OCI-LY1 (cell line): ENCODE results near the gene G2E3.

ENCODE experiments used
- H2AFZ ChIP-seq: fragments of 200-600 bp; sonication (generic), shearing (Covaris generic); 2 replicates; pipeline ENCODE4 v1.6.0; 2014; ENCODE audit warnings: antibody characterized with exemption, mild to moderate bottlenecking, low read length
- H3F3A ChIP-seq: fragments of 200-600 bp; sonication (generic), shearing (Covaris generic); 2 replicates; pipeline ENCODE4 v1.6.0; 2014; ENCODE audit warnings: mild to moderate bottlenecking, antibody characterized with exemption, low read length, moderate library complexity; ENCODE audit not compliant: insufficient read depth
- H3K27ac ChIP-seq: fragments of 200-600 bp; sonication (generic); 2 replicates; pipeline ENCODE4 v1.5.1; 2014; ENCODE audit warnings: low read length, mixed run types, mild to moderate bottlenecking, low read depth; ENCODE audit not compliant: poor library complexity, severe bottlenecking
- H3K27me3 ChIP-seq: fragments of 200-600 bp; sonication (generic); 2 replicates; pipeline ENCODE4 v1.6.0; 2014; ENCODE audit warnings: antibody characterized with exemption, mild to moderate bottlenecking, low read length, moderate library complexity; ENCODE audit not compliant: insufficient read depth
- H3K36me3 ChIP-seq: fragments of 200-600 bp; sonication (generic); 2 replicates; pipeline ENCODE4 v1.6.1; 2014; ENCODE audit warnings: mild to moderate bottlenecking, antibody characterized with exemption, low read length, moderate library complexity, mixed read lengths; ENCODE audit not compliant: insufficient read depth
- H3K4me1 ChIP-seq: fragments of 200-600 bp; sonication (generic); 2 replicates; pipeline ENCODE4 v1.5.1; 2014; ENCODE audit warnings: mild to moderate bottlenecking, low read length, moderate library complexity; ENCODE audit not compliant: insufficient read depth, severe bottlenecking
- H3K4me2 ChIP-seq: fragments of 200-600 bp; sonication (generic), shearing (Covaris generic); 2 replicates; pipeline ENCODE4 v1.6.1; 2014; ENCODE audit warnings: low read length
- H3K4me3 ChIP-seq: fragments of 200-600 bp; sonication (generic); 2 replicates; pipeline ENCODE4 v1.5.1; 2014; ENCODE audit warnings: low read length, low read depth, mild to moderate bottlenecking, mixed read lengths; ENCODE audit not compliant: poor library complexity, severe bottlenecking
- H3K79me2 ChIP-seq: fragments of 200-600 bp; shearing (Covaris generic); 2 replicates; pipeline ENCODE4 v1.6.1; 2016; ENCODE audit warnings: mixed run types, low read length, mixed read lengths; ENCODE audit not compliant: insufficient read depth
- H3K9ac ChIP-seq: fragments of 200-600 bp; sonication (generic), shearing (Covaris generic); 2 replicates; pipeline ENCODE4 v1.6.1; 2014; ENCODE audit warnings: mild to moderate bottlenecking, low read length, mixed read lengths
- H3K9me2 ChIP-seq: fragments of 200-600 bp; sonication (generic), shearing (Covaris generic); 2 replicates; pipeline ENCODE4 v1.6.1; 2014; ENCODE audit warnings: low read depth, mild to moderate bottlenecking, low read length, mixed read lengths
- H3K9me3 ChIP-seq: fragments of 200-600 bp; shearing (Covaris generic); 2 replicates; pipeline ENCODE4 v1.6.1; 2014; ENCODE audit warnings: low read length, mixed read lengths
- H4K20me1 ChIP-seq: fragments of 200-600 bp; sonication (generic), shearing (Covaris generic); 2 replicates; pipeline ENCODE4 v1.6.0; 2016; ENCODE audit warnings: mild to moderate bottlenecking, low read length; ENCODE audit not compliant: insufficient read depth
- EZH2 ChIP-seq: fragments of 200-600 bp; sonication (generic), shearing (Covaris generic); IDR thresholded peaks from 2 replicates; pipeline ENCODE4 v1.8.0; 2017; ENCODE audit warnings: borderline replicate concordance, mixed run types, mild to moderate bottlenecking, antibody characterized with exemption, low read length, moderate library complexity, mixed read lengths
- TF ChIP-seq, protein P1 (sequence below): fragments of 200-600 bp; sonication (generic), shearing (Covaris generic); IDR thresholded peaks from 2 replicates; pipeline ENCODE4 v1.5.1; 2017; ENCODE audit warnings: mild to moderate bottlenecking, antibody characterized with exemption, low read length, moderate library complexity, mixed read lengths

The G2E3 gene

DNA sequence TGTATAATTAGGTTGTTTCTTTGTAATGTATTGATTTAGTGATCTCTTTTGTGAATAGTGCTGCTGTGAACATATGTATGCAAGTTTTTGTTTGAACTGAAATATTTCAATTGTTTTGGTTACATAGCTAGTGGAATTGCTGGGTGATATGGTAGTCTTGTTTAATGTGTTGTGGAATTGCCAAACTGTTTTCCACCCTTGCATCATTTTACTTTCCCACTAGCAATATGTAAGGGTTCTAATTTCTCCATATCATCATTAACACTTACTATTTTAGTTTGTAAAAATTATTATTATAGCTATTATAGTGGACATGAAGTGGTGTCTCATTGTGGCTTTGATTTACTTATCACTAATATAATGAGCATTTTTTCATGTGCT, 5.9 kb downstream of the G2E3 start:
- Histone ChIP-seq H3K4me3 (no peak overlapping the region), H3K36me3 (peaks cover 34% of the 10 kb centered on the region), H4K20me1 (no peaks in the 10 kb centered on the region)

GRCh38 chr14:30569216-30569902, 10.4 kb downstream of the G2E3 start:
- no peaks in the 10 kb centered on the region for H4K20me1 ChIP-seq
- H3K9me2 ChIP-seq: no peaks in the 10 kb centered on the region
- H3K9ac ChIP-seq: no peak overlapping the region
- no peak overlapping the region for H2AFZ ChIP-seq
- no peaks in the 10 kb centered on the region for H3K27me3 ChIP-seq
- H3K36me3 ChIP-seq: peaks cover 29% of the 10 kb centered on the region
- H3K4me2 ChIP-seq: peak overlapping the region; percentile 17; the same call in 1 of the 2 replicates
- H3K4me3 ChIP-seq: no peak overlapping the region
- H3F3A ChIP-seq: no peaks in the 10 kb centered on the region; the same call in 1 of the 2 replicates
- TF ChIP-seq EZH2: no peak
- TF ChIP-seq, protein P1, sequence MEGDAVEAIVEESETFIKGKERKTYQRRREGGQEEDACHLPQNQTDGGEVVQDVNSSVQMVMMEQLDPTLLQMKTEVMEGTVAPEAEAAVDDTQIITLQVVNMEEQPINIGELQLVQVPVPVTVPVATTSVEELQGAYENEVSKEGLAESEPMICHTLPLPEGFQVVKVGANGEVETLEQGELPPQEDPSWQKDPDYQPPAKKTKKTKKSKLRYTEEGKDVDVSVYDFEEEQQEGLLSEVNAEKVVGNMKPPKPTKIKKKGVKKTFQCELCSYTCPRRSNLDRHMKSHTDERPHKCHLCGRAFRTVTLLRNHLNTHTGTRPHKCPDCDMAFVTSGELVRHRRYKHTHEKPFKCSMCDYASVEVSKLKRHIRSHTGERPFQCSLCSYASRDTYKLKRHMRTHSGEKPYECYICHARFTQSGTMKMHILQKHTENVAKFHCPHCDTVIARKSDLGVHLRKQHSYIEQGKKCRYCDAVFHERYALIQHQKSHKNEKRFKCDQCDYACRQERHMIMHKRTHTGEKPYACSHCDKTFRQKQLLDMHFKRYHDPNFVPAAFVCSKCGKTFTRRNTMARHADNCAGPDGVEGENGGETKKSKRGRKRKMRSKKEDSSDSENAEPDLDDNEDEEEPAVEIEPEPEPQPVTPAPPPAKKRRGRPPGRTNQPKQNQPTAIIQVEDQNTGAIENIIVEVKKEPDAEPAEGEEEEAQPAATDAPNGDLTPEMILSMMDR: no peak
- H3K9me3 ChIP-seq: 0 out of 2 replicates have a peak, but pooled peaks cover 2% of the 10 kb centered on the region
- peaks cover 100% of the 10 kb centered on the region for H3K79me2 ChIP-seq
- peaks cover 47% of the 10 kb centered on the region for H3K4me1 ChIP-seq
- no peak overlapping the region for H3K27ac ChIP-seq

More for the DNA sequence above, 5.9 kb downstream of the G2E3 start:
- Histone ChIP-seq H3K27ac (no peak overlapping the region), H3K4me1 (peaks cover 40% of the 10 kb centered on the region), H3K27me3 (no peaks in the 10 kb centered on the region), H3K9me2 (no peaks in the 10 kb centered on the region), H2AFZ (no peak overlapping the region), H3K9me3 (0 out of 2 replicates have a peak, but pooled peaks cover 2% of the 10 kb centered on the region), H3K9ac (no peak overlapping the region), H3K79me2 (peaks cover 97% of the 10 kb centered on the region), H3F3A (no peaks in the 10 kb centered on the region; the same call in 1 of the 2 replicates), H3K4me2 (no peak overlapping the region)
- TF ChIP-seq, protein P1: no peak
- no peak for TF ChIP-seq EZH2

- Histone ChIP-seq H3K4me1 (peaks cover 48% of the 10 kb centered on the region), H3K27me3 (no peaks in the 10 kb centered on the region), H3K9ac (no peak overlapping the region), H3K4me2 (peak overlapping the region; percentile 17; the same call in 1 of the 2 replicates), H3K79me2 (peaks cover 100% of the 10 kb centered on the region), H3F3A (no peaks in the 10 kb centered on the region; the same call in 1 of the 2 replicates), H3K9me3 (0 out of 2 replicates have a peak, but pooled peaks cover 2% of the 10 kb centered on the region), H3K9me2 (no peaks in the 10 kb centered on the region), H2AFZ (no peak overlapping the region), H3K27ac (no peak overlapping the region), H4K20me1 (no peaks in the 10 kb centered on the region), H3K36me3 (peaks cover 29% of the 10 kb centered on the region), H3K4me3 (no peak overlapping the region)
- TF ChIP-seq, protein P1: no peak
- no peak for TF ChIP-seq EZH2
Measured at GRCh38 chr14:30569903-30570226, 10.9 kb downstream of the G2E3 start.
